ENCODE results near the gene CXorf65. TPM values are rescaled to one million over a fixed set of nuclear protein-coding genes. Genes with fewer than 3 reads are reported as not detected.

Gene CXorf65
- total RNA-seq, 1 donor from 2014 or later = not detected

DNA sequence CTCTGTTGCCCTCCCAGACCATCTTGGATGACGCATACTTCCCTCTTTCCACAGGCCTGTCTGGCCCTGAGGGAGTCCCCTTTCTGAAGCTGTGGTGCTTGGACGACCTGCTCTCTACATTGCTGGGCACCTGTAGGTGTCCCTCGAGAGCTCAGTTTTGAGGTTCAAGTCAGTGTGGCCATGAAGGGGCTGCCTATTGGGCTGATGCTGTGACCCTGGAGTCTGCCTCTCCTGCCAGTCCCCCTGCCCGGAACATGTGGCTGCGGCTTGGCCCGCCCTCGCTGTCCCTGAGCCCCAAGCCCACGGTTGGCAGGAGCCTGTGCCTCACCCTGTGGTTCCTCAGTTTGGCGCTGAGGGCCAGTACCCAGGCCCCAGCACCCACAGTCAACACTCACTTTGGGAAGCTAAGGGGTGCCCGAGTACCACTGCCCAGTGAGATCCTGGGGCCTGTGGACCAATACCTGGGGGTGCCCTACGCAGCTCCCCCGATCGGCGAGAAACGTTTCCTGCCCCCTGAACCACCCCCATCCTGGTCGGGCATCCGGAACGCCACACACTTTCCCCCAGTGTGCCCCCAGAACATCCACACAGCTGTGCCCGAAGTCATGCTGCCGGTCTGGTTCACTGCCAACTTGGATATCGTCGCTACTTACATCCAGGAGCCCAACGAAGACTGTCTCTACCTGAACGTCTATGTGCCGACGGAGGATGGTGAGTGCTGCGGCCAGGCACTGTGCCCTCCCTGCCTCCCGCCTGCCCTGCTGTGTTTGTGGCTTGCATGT, 41.1 kb upstream of the CXorf65 start:
- Histone ChIP-seq H3K4me3 (no peak overlapping the region), H3K27me3 (no peaks in the 10 kb centered on the region), H3K27ac (no peak overlapping the region), H3K9me3 (no peaks in the 10 kb centered on the region), H3K36me3 (no peaks in the 10 kb centered on the region), H3K4me1 (no peaks in the 10 kb centered on the region)
- DNase-seq = no peak
- no peak for ATAC-seq
- TF ChIP-seq, protein P1, sequence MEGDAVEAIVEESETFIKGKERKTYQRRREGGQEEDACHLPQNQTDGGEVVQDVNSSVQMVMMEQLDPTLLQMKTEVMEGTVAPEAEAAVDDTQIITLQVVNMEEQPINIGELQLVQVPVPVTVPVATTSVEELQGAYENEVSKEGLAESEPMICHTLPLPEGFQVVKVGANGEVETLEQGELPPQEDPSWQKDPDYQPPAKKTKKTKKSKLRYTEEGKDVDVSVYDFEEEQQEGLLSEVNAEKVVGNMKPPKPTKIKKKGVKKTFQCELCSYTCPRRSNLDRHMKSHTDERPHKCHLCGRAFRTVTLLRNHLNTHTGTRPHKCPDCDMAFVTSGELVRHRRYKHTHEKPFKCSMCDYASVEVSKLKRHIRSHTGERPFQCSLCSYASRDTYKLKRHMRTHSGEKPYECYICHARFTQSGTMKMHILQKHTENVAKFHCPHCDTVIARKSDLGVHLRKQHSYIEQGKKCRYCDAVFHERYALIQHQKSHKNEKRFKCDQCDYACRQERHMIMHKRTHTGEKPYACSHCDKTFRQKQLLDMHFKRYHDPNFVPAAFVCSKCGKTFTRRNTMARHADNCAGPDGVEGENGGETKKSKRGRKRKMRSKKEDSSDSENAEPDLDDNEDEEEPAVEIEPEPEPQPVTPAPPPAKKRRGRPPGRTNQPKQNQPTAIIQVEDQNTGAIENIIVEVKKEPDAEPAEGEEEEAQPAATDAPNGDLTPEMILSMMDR (IDR thresholded peaks at IDR 0.05) = no peak
- intact Hi-C loops (cut with DNase I) = no loop called here

DNA sequence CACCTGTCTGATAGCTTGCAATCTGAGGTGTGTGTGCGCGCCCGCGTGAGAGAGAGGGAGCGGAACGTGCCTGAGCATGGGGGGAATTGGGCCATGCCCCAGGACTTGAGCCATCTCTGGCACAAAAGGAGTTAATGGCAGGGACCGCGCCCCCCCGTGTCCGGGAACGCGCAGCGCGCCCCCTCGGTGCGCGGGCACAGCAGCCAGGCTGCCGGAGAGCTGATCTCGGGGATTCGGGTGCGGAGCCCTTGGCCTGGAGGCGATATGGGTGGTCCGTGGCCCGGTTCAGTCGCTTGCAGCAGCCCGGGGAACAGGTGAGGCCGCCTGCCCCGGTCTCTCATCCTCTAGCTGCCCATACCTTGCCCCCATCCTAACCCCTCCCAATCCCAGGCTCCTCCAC, 38.1 kb upstream of the CXorf65 start, which contains the start of gene NLGN3:
Gene NLGN3, plus strand, starts transcription at position 191 of the 400 bp plus-strand sequence. CDS start 2,909 bp downstream, outside the sequence.
- Histone ChIP-seq H3K4me3 (peak within 1 kb of the TSS; percentile 21), H3K27ac (no peak within 1 kb of the TSS), H3K27me3 (no peaks in the 10 kb centered on the region), H3K4me1 (no peaks in the 10 kb centered on the region), H3K9me3 (no peaks in the 10 kb centered on the region), H3K36me3 (peaks cover 8% of the 10 kb centered on the region)
- ATAC-seq = no peak
- intact Hi-C loops (cut with DNase I) = no loop called here
- TF ChIP-seq, protein P1 (IDR thresholded peaks at IDR 0.05) = no peak
- no peak for DNase-seq

DNA sequence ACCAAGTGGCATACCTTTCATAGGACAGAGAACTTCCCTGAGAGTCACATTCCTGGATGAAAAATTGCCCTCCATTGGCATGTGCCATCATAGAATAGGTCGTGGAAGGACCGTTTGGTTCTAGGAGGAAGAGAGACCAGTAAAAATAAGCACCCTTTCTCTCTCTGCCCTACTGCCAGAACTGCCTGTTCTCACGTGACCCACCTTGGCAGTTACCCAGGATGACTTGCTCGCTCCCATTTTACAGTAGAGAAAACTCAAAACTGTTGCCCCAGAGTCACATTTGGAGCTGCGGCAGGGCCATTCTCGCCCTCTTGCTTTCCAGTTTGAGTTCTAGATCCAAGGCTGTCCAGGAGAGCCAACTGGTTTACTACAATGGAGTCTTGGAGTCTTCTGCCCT, 37.0 kb upstream of the CXorf65 start:
- Histone ChIP-seq H3K4me1 (no peaks in the 10 kb centered on the region), H3K9me3 (no peaks in the 10 kb centered on the region), H3K27me3 (no peaks in the 10 kb centered on the region), H3K27ac (no peak overlapping the region), H3K4me3 (no peak overlapping the region), H3K36me3 (peaks cover 14% of the 10 kb centered on the region)
- TF ChIP-seq, protein P1 (IDR thresholded peaks at IDR 0.05) = no peak
- ATAC-seq = no peak
- intact Hi-C loops (cut with DNase I) = no loop called here
- no peak for DNase-seq

DNA sequence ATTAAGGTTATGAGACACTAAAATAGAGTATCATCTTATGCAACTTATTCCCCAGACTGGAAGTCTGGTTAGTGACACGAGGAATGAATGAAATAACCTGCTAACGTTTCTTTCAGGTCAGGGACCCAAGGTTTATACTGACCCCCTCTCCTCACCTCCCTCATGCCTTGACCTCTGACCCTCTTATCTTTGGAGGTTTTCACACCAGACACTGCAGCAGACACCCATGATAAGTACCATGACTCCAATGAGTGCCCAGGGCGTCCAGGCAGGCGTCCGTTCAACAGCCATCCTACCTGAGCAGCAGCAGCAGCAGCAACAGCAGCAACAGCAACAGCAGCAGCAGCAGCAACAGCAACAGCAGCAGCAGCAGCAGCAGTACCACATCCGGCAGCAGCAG, 33.9 kb upstream of the CXorf65 start:
- no peaks in the 10 kb centered on the region for H3K4me1 ChIP-seq
- DNase-seq (no peak), ATAC-seq (no peak)
- no peak overlapping the region for H3K27ac ChIP-seq
- H3K9me3 ChIP-seq = no peaks in the 10 kb centered on the region
- H3K4me3 ChIP-seq = no peak overlapping the region
- H3K27me3 ChIP-seq = no peaks in the 10 kb centered on the region
- peaks cover 44% of the 10 kb centered on the region for H3K36me3 ChIP-seq
- intact Hi-C loops (cut with DNase I) = no loop called here
- TF ChIP-seq, protein P1 (IDR thresholded peaks at IDR 0.05) = no peak

DNA sequence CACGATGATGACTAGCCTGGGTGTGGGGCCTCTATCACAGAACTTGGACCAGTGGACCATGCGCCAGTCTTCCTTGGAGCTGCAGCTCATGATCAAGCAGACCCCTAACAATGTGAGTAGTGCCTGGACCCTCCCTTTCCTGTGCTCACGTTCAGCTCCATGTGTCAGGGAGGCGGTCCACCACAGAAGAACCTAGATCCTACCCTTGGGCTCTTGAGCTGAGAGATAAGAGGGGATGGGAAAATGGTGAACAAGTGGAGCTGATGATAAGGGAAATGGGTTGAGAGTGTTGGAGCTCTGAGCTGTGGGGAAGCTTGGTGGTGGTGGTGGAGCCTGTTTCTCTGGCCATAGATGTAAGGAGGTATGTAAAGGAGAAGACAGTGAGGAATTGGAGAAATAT, 25.0 kb upstream of the CXorf65 start:
- Histone ChIP-seq H3K9me3 (no peaks in the 10 kb centered on the region), H3K27ac (no peak overlapping the region), H3K27me3 (no peaks in the 10 kb centered on the region), H3K4me1 (no peaks in the 10 kb centered on the region), H3K4me3 (no peak overlapping the region), H3K36me3 (peaks cover 55% of the 10 kb centered on the region)
- intact Hi-C loops (cut with DNase I) = no loop called here
- TF ChIP-seq, protein P1 (IDR thresholded peaks at IDR 0.05) = no peak
- ATAC-seq (no peak), DNase-seq (no peak)
